Peyer's patch (tissue), 4 donors: Measurements from ENCODE around the gene ZFYVE1.

Experiments used
- POLR2A ChIP-seq, 2 donors: fragments of 450-650 bp; IDR thresholded peaks; one replicate each; pipeline ENCODE4 v1.5.1; 2017; ENCODE audit warnings: antibody characterized with exemption in 2 of 2, mild to moderate bottlenecking in 2 of 2, moderate library complexity in 2 of 2
- TF ChIP-seq, protein P1 (sequence below), 6 experiments: fragments of 450-650 bp in 4 of 6; fragments of 200-600 bp in 2 of 6; sonication (generic) in 1 of 6; IDR thresholded peaks; one replicate each; pipeline ENCODE4 v1.5.1; 2017 to 2019; ENCODE audit warnings: antibody characterized with exemption in 6 of 6, mild to moderate bottlenecking in 3 of 6, moderate library complexity in 1 of 6

DNA sequence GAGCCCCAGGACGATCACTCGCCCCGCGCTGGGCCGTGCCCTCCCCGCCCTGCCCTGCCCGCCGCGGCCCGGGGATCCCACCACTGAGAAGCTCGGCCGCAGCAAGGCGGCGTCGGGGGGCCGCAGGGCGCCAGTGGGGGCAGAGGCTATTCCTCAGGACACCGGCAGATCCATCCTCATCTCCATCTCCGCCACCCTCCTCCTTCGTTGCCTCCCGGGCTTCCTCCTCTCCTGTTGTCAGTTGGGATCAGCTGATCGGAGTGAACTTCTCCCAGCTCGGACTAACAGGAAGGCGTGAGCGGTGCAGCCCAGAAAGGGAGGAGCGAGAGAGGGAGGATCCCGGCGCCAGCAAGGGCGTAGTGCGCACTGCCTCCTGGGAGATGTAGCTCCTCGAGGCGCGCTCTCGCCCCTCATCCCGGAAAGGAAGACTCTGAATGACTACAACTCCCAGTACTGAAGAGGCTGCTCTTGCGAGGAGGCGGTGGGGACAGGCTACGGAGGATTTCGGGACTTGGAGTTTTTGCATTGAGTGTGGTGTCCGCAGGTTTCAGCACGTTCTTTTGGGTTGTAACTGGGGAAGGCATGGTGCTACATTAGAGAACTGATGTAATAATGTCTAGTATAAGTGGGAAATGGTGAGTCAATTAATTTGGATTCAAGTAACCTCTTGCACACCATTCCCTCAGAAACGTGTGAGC is at the start of gene ZFYVE1:
- TF ChIP-seq, protein P1, sequence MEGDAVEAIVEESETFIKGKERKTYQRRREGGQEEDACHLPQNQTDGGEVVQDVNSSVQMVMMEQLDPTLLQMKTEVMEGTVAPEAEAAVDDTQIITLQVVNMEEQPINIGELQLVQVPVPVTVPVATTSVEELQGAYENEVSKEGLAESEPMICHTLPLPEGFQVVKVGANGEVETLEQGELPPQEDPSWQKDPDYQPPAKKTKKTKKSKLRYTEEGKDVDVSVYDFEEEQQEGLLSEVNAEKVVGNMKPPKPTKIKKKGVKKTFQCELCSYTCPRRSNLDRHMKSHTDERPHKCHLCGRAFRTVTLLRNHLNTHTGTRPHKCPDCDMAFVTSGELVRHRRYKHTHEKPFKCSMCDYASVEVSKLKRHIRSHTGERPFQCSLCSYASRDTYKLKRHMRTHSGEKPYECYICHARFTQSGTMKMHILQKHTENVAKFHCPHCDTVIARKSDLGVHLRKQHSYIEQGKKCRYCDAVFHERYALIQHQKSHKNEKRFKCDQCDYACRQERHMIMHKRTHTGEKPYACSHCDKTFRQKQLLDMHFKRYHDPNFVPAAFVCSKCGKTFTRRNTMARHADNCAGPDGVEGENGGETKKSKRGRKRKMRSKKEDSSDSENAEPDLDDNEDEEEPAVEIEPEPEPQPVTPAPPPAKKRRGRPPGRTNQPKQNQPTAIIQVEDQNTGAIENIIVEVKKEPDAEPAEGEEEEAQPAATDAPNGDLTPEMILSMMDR (IDR thresholded peaks at IDR 0.05), result peak in 1 of 6 experiments; percentile 18
- TF ChIP-seq POLR2A (IDR thresholded peaks at IDR 0.05), result peak; percentile 82 to 89
